Common myeloid progenitor, CD34-positive (primary cell): Measurements from ENCODE around the gene DCBLD2. TPM values are rescaled to one million over a fixed set of nuclear protein-coding genes. Genes with fewer than 3 reads are reported as not detected.

Experiments used
- CTCF ChIA-PET: fragments of 350-600 bp; sonication (Branson Sonifier 250); formaldehyde crosslinking; loops from one replicate; lab custom pipeline; 2021; ENCODE audit warnings: antibody characterized with exemption; lab: Charles Lee
- POLR2A ChIA-PET: fragments of 350-600 bp; sonication (Branson Sonifier 250); formaldehyde crosslinking; loops from one replicate; lab custom pipeline; 2021; ENCODE audit warnings: antibody characterized with exemption; lab: Charles Lee
- DNase-seq, 3 donors: peaks; one replicate each; pipeline versions ENCODE4 v3.0.0 to v3.0.0-alpha.2; 2013
- H3K27ac ChIP-seq, 2 experiments: 1 replicate in 1 of 2; 2 replicates in 1 of 2; pipeline ENCODE4 v1.7.0; 2013; ENCODE audit warnings: inconsistent platforms in 2 of 2, low read length in 2 of 2, mild to moderate bottlenecking in 2 of 2, low read depth in 1 of 2, moderate library complexity in 1 of 2; ENCODE audit not compliant: severe bottlenecking in 2 of 2, insufficient read depth in 1 of 2, poor library complexity in 1 of 2
- H3K27me3 ChIP-seq, 5 experiments: replicated peaks in 2 of 5; 1 replicate in 3 of 5; 2 replicates in 2 of 5; pipeline versions ENCODE4 v1.6.1 to v1.7.0; 2013; ENCODE audit warnings: low read length in 4 of 5, mild to moderate bottlenecking in 2 of 5, moderate library complexity in 2 of 5, inconsistent platforms in 1 of 5; ENCODE audit not compliant: insufficient read depth in 5 of 5, control insufficient read depth in 4 of 5
- H3K36me3 ChIP-seq, 4 experiments: 1 replicate in 2 of 4; 2 replicates in 2 of 4; pipeline versions ENCODE4 v1.6.1 to v1.7.0; 2013; ENCODE audit warnings: low read length in 3 of 4, control low read depth in 1 of 4, mild to moderate bottlenecking in 1 of 4; ENCODE audit not compliant: control insufficient read depth in 4 of 4, insufficient read depth in 4 of 4
- H3K4me1 ChIP-seq, 4 experiments: 1 replicate in 3 of 4; 2 replicates in 1 of 4; pipeline versions ENCODE4 v1.6.1 to v1.7.1; 2013; ENCODE audit warnings: low read length in 3 of 4, mild to moderate bottlenecking in 3 of 4, control low read depth in 1 of 4, inconsistent platforms in 1 of 4, moderate library complexity in 1 of 4; ENCODE audit not compliant: control insufficient read depth in 4 of 4, insufficient read depth in 4 of 4; ENCODE audit errors: control extremely low read depth in 1 of 4
- H3K4me3 ChIP-seq, 7 experiments: 1 replicate in 4 of 7; 2 replicates in 3 of 7; pipeline versions ENCODE4 v1.5.1 to v1.7.0; 2013; ENCODE audit warnings: mild to moderate bottlenecking in 7 of 7, low read length in 6 of 7, moderate library complexity in 6 of 7, inconsistent platforms in 2 of 7, low read depth in 2 of 7, control low read depth in 1 of 7; ENCODE audit not compliant: insufficient read depth in 4 of 7, control insufficient read depth in 1 of 7; ENCODE audit errors: extremely low read depth in 1 of 7
- H3K9me3 ChIP-seq, 5 experiments: 1 replicate in 4 of 5; 2 replicates in 1 of 5; pipeline versions ENCODE4 v1.6.1 to v1.7.1; 2013; ENCODE audit warnings: low read length in 4 of 5, mild to moderate bottlenecking in 2 of 5, inconsistent platforms in 1 of 5, low read depth in 1 of 5, moderate library complexity in 1 of 5; ENCODE audit not compliant: control insufficient read depth in 4 of 5, insufficient read depth in 2 of 5; ENCODE audit errors: control extremely low read depth in 1 of 5
- whole genome bisulfite sequencing: methylation state at CpG from one replicate; pipeline ENCODE4 v1.1.5; 2013; ENCODE audit not compliant: insufficient coverage; 5-methylcytosine and 5-hydroxymethylcytosine counted together
- polyA plus RNA-seq: library from polyadenylated mRNA; unstranded; fragments of 120-200 nt; gene quantifications from one replicate; pipeline ENCODE4 v1.2.1, GENCODE V29; 2013

The DCBLD2 gene, protein sequence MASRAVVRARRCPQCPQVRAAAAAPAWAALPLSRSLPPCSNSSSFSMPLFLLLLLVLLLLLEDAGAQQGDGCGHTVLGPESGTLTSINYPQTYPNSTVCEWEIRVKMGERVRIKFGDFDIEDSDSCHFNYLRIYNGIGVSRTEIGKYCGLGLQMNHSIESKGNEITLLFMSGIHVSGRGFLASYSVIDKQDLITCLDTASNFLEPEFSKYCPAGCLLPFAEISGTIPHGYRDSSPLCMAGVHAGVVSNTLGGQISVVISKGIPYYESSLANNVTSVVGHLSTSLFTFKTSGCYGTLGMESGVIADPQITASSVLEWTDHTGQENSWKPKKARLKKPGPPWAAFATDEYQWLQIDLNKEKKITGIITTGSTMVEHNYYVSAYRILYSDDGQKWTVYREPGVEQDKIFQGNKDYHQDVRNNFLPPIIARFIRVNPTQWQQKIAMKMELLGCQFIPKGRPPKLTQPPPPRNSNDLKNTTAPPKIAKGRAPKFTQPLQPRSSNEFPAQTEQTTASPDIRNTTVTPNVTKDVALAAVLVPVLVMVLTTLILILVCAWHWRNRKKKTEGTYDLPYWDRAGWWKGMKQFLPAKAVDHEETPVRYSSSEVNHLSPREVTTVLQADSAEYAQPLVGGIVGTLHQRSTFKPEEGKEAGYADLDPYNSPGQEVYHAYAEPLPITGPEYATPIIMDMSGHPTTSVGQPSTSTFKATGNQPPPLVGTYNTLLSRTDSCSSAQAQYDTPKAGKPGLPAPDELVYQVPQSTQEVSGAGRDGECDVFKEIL
- polyA plus RNA-seq = 9.2 TPM

DNA sequence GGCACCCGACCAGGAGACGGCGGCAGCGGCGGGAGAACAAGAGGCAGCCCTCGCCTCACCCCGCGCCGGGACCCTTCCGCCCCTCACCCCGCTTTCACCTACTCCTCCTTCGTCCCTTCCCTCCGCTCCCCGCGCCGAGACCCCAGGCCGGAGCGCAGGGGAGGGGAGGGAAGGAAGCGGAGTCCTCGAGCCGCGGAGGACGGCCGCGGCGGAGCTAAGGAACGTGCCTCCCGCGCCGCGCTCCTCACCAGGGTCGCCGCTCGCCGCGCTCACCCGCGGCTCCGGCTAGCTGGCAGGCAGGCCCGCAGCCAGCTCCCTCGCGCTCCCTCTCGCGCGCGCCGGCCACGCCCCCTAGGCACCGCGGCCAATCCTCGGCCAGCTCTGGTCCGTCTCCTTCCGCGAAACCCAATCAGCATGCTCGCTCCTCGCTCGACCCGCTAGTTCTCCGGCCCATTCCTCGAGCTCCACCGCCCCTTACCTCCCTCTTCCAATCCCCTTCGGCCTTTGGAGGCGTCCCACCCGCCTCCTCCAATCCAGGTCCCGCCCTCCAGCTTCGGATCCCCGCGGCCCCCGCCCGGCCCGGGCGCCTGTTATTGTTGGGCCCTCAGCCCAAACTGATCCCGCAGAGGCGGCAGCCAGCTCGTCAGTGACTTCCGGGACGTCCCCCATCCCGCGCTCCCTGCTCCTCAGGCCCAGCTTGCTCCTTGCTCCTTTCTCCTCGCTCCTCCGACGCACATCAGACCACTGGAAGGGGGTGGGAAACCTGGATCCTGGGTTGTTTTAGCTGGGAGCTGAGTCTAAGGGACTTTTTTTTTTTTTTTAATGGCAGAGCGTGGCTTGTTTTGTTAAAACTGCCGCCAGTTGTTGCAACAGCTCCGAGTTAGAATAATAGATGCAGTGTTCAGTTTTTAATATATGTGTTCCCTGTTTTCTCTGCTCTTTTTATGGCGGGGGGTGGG is at the start of gene DCBLD2:
TSS of gene DCBLD2 (minus strand) at position 304 of the 959 bp plus-strand sequence. CDS start 369 bp downstream, outside the sequence.
- Histone ChIP-seq H3K9me3 (no peaks in the 10 kb centered on the region), H3K4me1 (peaks cover 5 to 18% (median 10%) of the 10 kb centered on the region in 4 experiments), H3K27ac (peak within 1 kb of the TSS; percentile 70 to 83), H3K27me3 (no peaks in the 10 kb centered on the region), H3K36me3 (no peaks in the 10 kb centered on the region), H3K4me3 (peak within 1 kb of the TSS; percentile 71 to 93 (median 85))
- ChIA-PET POLR2A (interaction anchor here (0.6 to 0.8 kb wide), 2 partner anchors 42 to 894 kb away, joined by 4 to 5 read pairs; no protein-coding TSS in a partner anchor), CTCF (interaction anchor here (0.5 to 0.8 kb wide), 3 partner anchors 87 to 778 kb away, joined by 3 read pairs; no protein-coding TSS in a partner anchor)
- under 1% methylated on average over 52 of the region's 86 CpGs for WGBS
- peak; percentile 98 to 100 (median 99) for DNase-seq

DNA sequence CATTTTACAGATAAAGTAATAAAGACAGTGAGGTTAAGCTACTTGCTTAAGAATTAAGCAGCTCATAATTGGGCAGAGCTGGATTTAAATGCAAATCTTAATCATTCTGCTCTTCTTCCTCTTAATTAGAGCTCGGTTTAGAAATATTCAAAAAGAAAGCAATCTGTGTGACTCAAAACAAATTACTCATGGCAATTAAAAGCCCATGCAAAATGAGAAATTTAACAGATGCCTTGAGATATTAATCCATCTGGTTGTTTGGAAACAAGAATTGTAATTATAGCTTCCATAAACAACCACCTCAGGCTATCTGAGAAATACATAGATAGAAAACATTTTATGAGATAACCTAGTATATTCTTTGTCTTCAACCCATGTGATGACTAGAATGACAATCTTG is 44.2 kb upstream of the DCBLD2 start:
- H3K27ac ChIP-seq = no peak overlapping the region
- POLR2A ChIA-PET = no interaction called here
- H3K27me3 ChIP-seq = peaks cover 0 to 2% (median 0%) of the 10 kb centered on the region in 5 experiments
- H3K36me3 ChIP-seq = no peaks in the 10 kb centered on the region
- no peaks in the 10 kb centered on the region for H3K9me3 ChIP-seq
- no peaks in the 10 kb centered on the region for H3K4me1 ChIP-seq
- H3K4me3 ChIP-seq = no peak overlapping the region
- no CpG with 5 or more reads among the region's 1 CpG for WGBS
- CTCF ChIA-PET = no interaction called here
- no peak for DNase-seq

GRCh38 chr3:98945101-98945524 is 43.6 kb upstream of the DCBLD2 start:
- Histone ChIP-seq H3K27ac (no peak overlapping the region), H3K27me3 (peaks cover 0 to 2% (median 0%) of the 10 kb centered on the region in 5 experiments), H3K4me1 (no peaks in the 10 kb centered on the region), H3K4me3 (no peak overlapping the region), H3K9me3 (no peaks in the 10 kb centered on the region), H3K36me3 (no peaks in the 10 kb centered on the region)
- CTCF ChIA-PET = no interaction called here
- DNase-seq = no peak
- POLR2A ChIA-PET = no interaction called here
- WGBS = no CpG with 5 or more reads among the region's 1 CpG

GRCh38 chr3:98930413-98930812 is 28.9 kb upstream of the DCBLD2 start:
- Histone ChIP-seq H3K27me3 (no peaks in the 10 kb centered on the region), H3K36me3 (no peaks in the 10 kb centered on the region), H3K27ac (no peak overlapping the region), H3K9me3 (peaks cover 0 to 20% (median 6%) of the 10 kb centered on the region in 5 experiments), H3K4me3 (no peak overlapping the region), H3K4me1 (no peaks in the 10 kb centered on the region)
- POLR2A ChIA-PET = no interaction called here
- peak in 2 of 3 donors; percentile 2 to 3 for DNase-seq
- CTCF ChIA-PET = no interaction called here

GRCh38 chr3:98921957-98922356 is 20.5 kb upstream of the DCBLD2 start:
- DNase-seq = no peak
- peaks cover 0 to 4% (median 0%) of the 10 kb centered on the region in 5 experiments for H3K27me3 ChIP-seq
- no peaks in the 10 kb centered on the region for H3K36me3 ChIP-seq
- WGBS = 100% methylated on average over 1 of the region's 2 CpGs
- no peak overlapping the region for H3K4me3 ChIP-seq
- no peaks in the 10 kb centered on the region for H3K4me1 ChIP-seq
- ChIA-PET POLR2A (no interaction called here), CTCF (no interaction called here)
- peaks cover 0 to 2% (median 0%) of the 10 kb centered on the region in 5 experiments for H3K9me3 ChIP-seq
- no peak overlapping the region for H3K27ac ChIP-seq

DNA sequence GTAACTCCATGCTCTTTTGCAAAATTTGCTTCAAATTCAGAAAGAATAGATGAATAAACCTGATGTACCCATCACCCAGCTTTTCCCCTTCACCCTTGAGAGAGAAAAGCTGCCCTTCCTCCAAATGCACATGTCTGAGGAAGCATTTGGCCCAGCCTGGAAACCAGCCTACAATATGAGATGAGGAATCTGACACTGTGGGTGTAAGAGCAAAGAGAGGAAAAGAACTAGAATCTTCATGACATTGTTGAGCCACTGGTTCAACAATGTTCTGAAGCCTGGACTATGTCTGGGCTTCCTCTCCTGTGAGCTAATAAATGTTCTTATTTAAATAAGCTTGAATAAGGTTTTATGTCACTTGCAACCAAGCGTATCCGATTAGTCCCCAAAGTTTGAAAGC is 18.7 kb upstream of the DCBLD2 start:
- ChIA-PET CTCF (no interaction called here), POLR2A (no interaction called here)
- WGBS = no CpG with 5 or more reads among the region's 2 CpGs
- H3K27ac ChIP-seq = no peak overlapping the region
- H3K4me3 ChIP-seq = no peak overlapping the region
- peaks cover 0 to 4% (median 2%) of the 10 kb centered on the region in 5 experiments for H3K27me3 ChIP-seq
- H3K9me3 ChIP-seq = peaks cover 0 to 2% (median 0%) of the 10 kb centered on the region in 5 experiments
- no peaks in the 10 kb centered on the region for H3K36me3 ChIP-seq
- DNase-seq = no peak
- H3K4me1 ChIP-seq = no peaks in the 10 kb centered on the region
